Endothelial cell of umbilical vein (primary cell): ENCODE results near the gene ETHE1.

Experiments
- CTCF ChIP-seq, 2 donors: IDR thresholded peaks; 1 replicate in 1 of 2; 2 replicates in 1 of 2; pipeline ENCODE4 v1.5.1; 2011; ENCODE audit warnings: low read length in 2 of 2, mild to moderate bottlenecking in 2 of 2, moderate library complexity in 2 of 2, control low read depth in 1 of 2, inconsistent platforms in 1 of 2, low read depth in 1 of 2; ENCODE audit not compliant: insufficient read depth in 1 of 2; ENCODE audit errors: extremely low read depth in 1 of 2
- EZH2 ChIP-seq: IDR thresholded peaks from 2 replicates; pipeline ENCODE4 v1.6.1; 2012; ENCODE audit warnings: borderline replicate concordance, low read depth, mild to moderate bottlenecking, moderate library complexity, low read length, inconsistent platforms; ENCODE audit not compliant: severe bottlenecking
- FOS ChIP-seq: IDR thresholded peaks from 2 replicates; pipeline ENCODE4 v1.6.1; 2011; ENCODE audit warnings: mild to moderate bottlenecking, low read length, moderate library complexity, borderline replicate concordance; ENCODE audit not compliant: insufficient read depth
- GATA2 ChIP-seq: IDR thresholded peaks from 2 replicates; pipeline ENCODE4 v1.7.0; 2011; ENCODE audit warnings: low read depth, mild to moderate bottlenecking, moderate library complexity, mixed read lengths, low read length; ENCODE audit not compliant: insufficient read length, insufficient read depth
- JUN ChIP-seq: IDR thresholded peaks from 2 replicates; pipeline ENCODE4 v1.6.1; 2011; ENCODE audit warnings: borderline replicate concordance, low read depth; ENCODE audit not compliant: insufficient read length, insufficient read depth
- MAX ChIP-seq: IDR thresholded peaks from 2 replicates; pipeline ENCODE4 v1.6.1; 2011; ENCODE audit not compliant: insufficient read depth, insufficient read length
- MYC ChIP-seq: IDR thresholded peaks from one replicate; pipeline ENCODE4 v1.6.1; 2011; ENCODE audit warnings: mild to moderate bottlenecking, low read depth, low read length
- POLR2A ChIP-seq: IDR thresholded peaks from 2 replicates; pipeline ENCODE4 v1.6.1; 2012; ENCODE audit warnings: low read depth, mild to moderate bottlenecking, control low read depth, low read length
- POLR2AphosphoS5 ChIP-seq: IDR thresholded peaks from 2 replicates; pipeline ENCODE4 v1.6.1; 2012; ENCODE audit warnings: low read depth, mild to moderate bottlenecking, control low read depth, low read length, moderate library complexity; ENCODE audit not compliant: insufficient read depth

DNA sequence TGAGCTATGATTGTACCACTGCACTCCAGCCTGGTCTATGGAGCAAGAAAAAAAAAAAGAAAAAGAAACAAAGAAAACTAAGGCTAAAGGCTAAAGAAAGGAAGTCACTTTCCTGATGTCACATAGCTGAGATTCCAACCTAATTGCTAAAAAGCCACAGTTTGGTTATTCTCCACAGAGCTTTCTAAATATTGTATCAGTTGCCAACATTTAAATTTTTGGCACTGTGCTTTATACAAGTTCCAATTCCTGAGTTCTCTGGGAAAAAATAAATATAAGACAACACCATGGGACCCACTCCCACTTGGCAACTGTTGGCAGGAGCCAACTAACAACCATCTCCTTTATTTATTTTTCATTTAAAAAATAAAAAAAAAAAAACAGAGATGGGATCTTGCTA lies 50.4 kb downstream of the ETHE1 start:
- no peak for TF ChIP-seq CTCF (IDR thresholded peaks at IDR 0.05; ENCODE audit: extremely low read depth in 1 of 2, insufficient read depth in 1 of 2, low read depth in 1 of 2, low read length in 2 of 2)
- TF ChIP-seq POLR2A: no peak
- TF ChIP-seq POLR2AphosphoS5: no peak
- no peak for TF ChIP-seq MAX
- TF ChIP-seq GATA2: no peak
- TF ChIP-seq FOS: no peak
- TF ChIP-seq EZH2: no peak
- TF ChIP-seq MYC: no peak
- no peak for TF ChIP-seq JUN
